Measurements from ENCODE around the gene SREBF1. TPM values are rescaled to one million over a fixed set of nuclear protein-coding genes. Genes with fewer than 3 reads are reported as not detected.

The SREBF1 gene
- total RNA-seq, 1 donor, result 115 TPM

DNA sequence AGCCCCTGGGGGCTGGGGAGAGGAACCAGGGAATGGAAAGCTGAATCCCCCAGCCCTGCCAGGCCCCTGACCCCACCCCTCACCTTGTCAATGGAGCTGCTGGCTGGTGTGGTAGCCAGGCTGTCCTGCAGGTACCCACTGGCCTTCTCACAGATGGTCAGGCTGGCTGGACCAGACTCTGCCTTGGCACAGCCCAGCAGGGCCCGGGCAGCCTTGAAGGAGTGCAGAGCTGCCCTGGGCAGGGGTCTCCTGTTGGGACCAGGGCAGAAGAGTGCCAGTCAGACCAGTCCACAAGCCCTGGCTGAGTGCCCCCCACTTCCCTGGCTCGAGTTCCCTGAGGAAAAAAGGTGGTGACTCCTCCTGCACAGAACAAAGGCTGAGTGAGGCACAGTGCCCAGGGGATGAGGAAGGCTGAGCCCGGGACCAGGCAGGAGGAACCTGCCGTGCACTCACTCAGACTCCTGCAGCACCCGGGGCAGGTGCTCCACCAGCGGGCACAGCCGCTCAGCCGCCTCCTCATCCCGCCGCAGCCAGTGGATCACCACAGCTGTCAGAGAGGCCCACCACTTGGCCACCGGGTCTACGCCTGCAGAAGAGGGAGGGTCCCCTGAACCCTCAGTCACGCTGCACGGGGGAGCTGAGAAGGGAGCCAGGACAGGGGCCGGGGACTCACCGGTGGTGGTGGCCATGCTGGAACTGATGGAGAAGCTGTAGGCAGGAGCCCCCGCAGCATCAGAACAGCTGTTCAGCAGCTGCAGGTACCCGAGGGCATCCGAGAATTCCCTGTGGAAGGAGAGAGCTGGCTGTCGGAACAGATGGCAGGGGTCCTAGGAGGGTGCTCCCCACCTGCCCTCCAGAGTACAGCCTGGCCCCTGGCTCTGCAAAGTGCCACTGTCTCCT, 22.4 kb downstream of the SREBF1 start:
- TF ChIP-seq, protein P1, sequence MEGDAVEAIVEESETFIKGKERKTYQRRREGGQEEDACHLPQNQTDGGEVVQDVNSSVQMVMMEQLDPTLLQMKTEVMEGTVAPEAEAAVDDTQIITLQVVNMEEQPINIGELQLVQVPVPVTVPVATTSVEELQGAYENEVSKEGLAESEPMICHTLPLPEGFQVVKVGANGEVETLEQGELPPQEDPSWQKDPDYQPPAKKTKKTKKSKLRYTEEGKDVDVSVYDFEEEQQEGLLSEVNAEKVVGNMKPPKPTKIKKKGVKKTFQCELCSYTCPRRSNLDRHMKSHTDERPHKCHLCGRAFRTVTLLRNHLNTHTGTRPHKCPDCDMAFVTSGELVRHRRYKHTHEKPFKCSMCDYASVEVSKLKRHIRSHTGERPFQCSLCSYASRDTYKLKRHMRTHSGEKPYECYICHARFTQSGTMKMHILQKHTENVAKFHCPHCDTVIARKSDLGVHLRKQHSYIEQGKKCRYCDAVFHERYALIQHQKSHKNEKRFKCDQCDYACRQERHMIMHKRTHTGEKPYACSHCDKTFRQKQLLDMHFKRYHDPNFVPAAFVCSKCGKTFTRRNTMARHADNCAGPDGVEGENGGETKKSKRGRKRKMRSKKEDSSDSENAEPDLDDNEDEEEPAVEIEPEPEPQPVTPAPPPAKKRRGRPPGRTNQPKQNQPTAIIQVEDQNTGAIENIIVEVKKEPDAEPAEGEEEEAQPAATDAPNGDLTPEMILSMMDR (IDR thresholded peaks at IDR 0.05; ENCODE audit: extremely low read depth, low read depth, low read length), result no peak
- peak; percentile 91 for DNase-seq (ENCODE audit: insufficient read length, low spot score, missing footprints)
- no peaks in the 10 kb centered on the region for H3K79me2 ChIP-seq (ENCODE audit: insufficient read depth, low read length)
- H3K4me1 ChIP-seq (ENCODE audit: insufficient read depth, low read length), result peaks cover under 1% of the 10 kb centered on the region
- H3K4me3 ChIP-seq (ENCODE audit: insufficient read depth, low read length), result no peak overlapping the region
- no peak overlapping the region for H2AFZ ChIP-seq (ENCODE audit: low read length)
- H4K20me1 ChIP-seq (ENCODE audit: insufficient read depth, low read length), result peaks cover 19% of the 10 kb centered on the region
- H3K27ac ChIP-seq (ENCODE audit: low read depth, low read length), result no peak overlapping the region
- no peak overlapping the region for H3K4me2 ChIP-seq (ENCODE audit: insufficient read depth, low read length)
- H3K9me3 ChIP-seq (ENCODE audit: low read depth, low read length), result no peaks in the 10 kb centered on the region
- H3K27me3 ChIP-seq (ENCODE audit: insufficient read depth, low read length), result no peaks in the 10 kb centered on the region
- peaks cover 43% of the 10 kb centered on the region for H3K36me3 ChIP-seq (ENCODE audit: insufficient read depth, low read length)

DNA sequence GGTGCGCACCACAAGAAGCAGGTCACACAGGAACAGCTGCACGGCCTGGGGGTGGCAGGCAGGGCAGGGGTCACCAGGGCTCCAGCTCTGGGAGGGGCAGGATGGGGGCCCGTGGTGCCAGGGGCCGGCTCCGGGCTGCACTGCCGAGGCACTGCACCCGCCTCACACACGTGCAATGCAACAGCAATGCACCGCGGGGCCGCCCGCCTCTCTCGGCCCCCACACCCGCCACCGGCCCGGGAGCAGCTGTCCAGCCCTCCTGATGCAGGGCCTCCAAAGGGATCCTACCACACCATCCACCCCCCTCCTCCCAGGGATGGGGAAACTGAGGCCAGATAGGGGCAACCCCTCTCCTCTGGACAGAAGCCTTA, 23.1 kb downstream of the SREBF1 start:
- Histone ChIP-seq H3K79me2 (ENCODE audit: insufficient read depth, low read length) (no peaks in the 10 kb centered on the region), H3K36me3 (ENCODE audit: insufficient read depth, low read length) (peaks cover 36% of the 10 kb centered on the region), H3K27ac (ENCODE audit: low read depth, low read length) (no peak overlapping the region), H4K20me1 (ENCODE audit: insufficient read depth, low read length) (peaks cover 13% of the 10 kb centered on the region), H3K27me3 (ENCODE audit: insufficient read depth, low read length) (no peaks in the 10 kb centered on the region), H3K9me3 (ENCODE audit: low read depth, low read length) (no peaks in the 10 kb centered on the region), H3K4me3 (ENCODE audit: insufficient read depth, low read length) (no peak overlapping the region), H3K4me2 (ENCODE audit: insufficient read depth, low read length) (no peak overlapping the region), H3K4me1 (ENCODE audit: insufficient read depth, low read length) (no peaks in the 10 kb centered on the region), H2AFZ (ENCODE audit: low read length) (no peak overlapping the region)
- TF ChIP-seq, protein P1 (IDR thresholded peaks at IDR 0.05; ENCODE audit: extremely low read depth, low read depth, low read length), result no peak
- no peak for DNase-seq (ENCODE audit: insufficient read length, low spot score, missing footprints)

DNA sequence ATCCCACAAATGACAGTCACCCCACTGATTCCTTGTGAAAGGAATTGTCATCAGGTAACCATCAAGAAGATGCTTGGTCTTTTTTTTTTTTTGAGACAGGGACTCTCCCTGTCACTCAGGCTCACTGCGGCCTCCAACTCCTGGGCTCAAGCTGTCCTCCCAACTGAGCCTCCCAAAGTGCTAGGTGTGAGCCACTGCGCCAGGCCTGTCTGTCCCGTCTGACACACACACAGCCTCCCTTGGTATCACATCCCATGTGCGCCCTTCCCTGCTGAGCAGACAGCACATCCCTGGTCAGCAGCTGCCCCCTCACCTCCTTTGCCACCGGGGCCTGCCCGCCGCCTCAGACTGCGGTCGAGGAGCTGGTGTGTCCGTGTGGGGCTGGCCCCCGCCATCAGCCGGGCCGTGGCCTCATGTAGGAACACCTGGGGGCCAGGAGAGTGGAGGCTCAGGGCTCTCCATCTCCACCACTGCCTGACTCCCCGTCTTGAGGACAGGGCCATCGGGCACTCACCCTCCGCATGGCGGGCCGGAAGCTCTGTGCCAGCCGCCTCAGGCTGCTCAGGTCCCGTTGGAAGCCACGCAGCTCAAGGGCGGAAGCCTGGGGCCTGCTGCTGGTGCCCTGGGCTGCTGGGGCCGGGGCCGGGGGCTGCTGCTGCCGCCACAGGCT, 23.6 kb downstream of the SREBF1 start:
- DNase-seq (ENCODE audit: insufficient read length, low spot score, missing footprints), result peak; percentile 84
- Histone ChIP-seq H3K4me1 (ENCODE audit: insufficient read depth, low read length) (no peaks in the 10 kb centered on the region), H3K27ac (ENCODE audit: low read depth, low read length) (no peak overlapping the region), H3K4me2 (ENCODE audit: insufficient read depth, low read length) (no peak overlapping the region), H4K20me1 (ENCODE audit: insufficient read depth, low read length) (peaks cover 8% of the 10 kb centered on the region), H3K9me3 (ENCODE audit: low read depth, low read length) (no peaks in the 10 kb centered on the region), H3K27me3 (ENCODE audit: insufficient read depth, low read length) (no peaks in the 10 kb centered on the region), H3K36me3 (ENCODE audit: insufficient read depth, low read length) (peaks cover 31% of the 10 kb centered on the region), H2AFZ (ENCODE audit: low read length) (no peak overlapping the region), H3K79me2 (ENCODE audit: insufficient read depth, low read length) (no peaks in the 10 kb centered on the region), H3K4me3 (ENCODE audit: insufficient read depth, low read length) (no peak overlapping the region)
- TF ChIP-seq, protein P1 (IDR thresholded peaks at IDR 0.05; ENCODE audit: extremely low read depth, low read depth, low read length), result no peak

Measured in osteoblast (primary cell).